HAP-1 (cell line): ENCODE data around the gene AVPR2.

Source experiments
- DNase-seq, 2 experiments: peaks; one replicate each; pipeline ENCODE4 v3.0.0-alpha.2; 2016 to 2020; ENCODE audit warnings: low spot score in 2 of 2
- H3K27me3 ChIP-seq: fragments of 250-450 bp; sonication (Bioruptor Pico); 2 replicates; pipeline ENCODE4 v1.5.1; 2020; ENCODE audit warnings: low read depth, mild to moderate bottlenecking, moderate library complexity
- H3K36me3 ChIP-seq: fragments of 250-450 bp; sonication (Bioruptor Pico); replicated peaks from 2 replicates; pipeline ENCODE4 v1.5.1; 2020; ENCODE audit warnings: mild to moderate bottlenecking
- H3K4me1 ChIP-seq: fragments of 250-450 bp; sonication (Bioruptor Pico); 2 replicates; pipeline ENCODE4 v1.5.1; 2020; ENCODE audit warnings: mild to moderate bottlenecking
- H3K4me3 ChIP-seq: fragments of 250-450 bp; sonication (Bioruptor Pico); 2 replicates; pipeline ENCODE4 v1.5.1; 2020; ENCODE audit warnings: mild to moderate bottlenecking, moderate library complexity
- H3K9me3 ChIP-seq: fragments of 250-450 bp; sonication (Bioruptor Pico); 2 replicates; pipeline ENCODE4 v1.5.1; 2020; ENCODE audit warnings: mild to moderate bottlenecking, moderate library complexity
- in situ Hi-C: fragments of 300-500 bp; cut with MboI; formaldehyde crosslinking; loops from 3 replicates; pipeline ENCODE4 v1.14.3; 2020; ENCODE audit warnings: low sequenced_read_pairs, inconsistent platforms, mixed read lengths

AVPR2 gene

DNA sequence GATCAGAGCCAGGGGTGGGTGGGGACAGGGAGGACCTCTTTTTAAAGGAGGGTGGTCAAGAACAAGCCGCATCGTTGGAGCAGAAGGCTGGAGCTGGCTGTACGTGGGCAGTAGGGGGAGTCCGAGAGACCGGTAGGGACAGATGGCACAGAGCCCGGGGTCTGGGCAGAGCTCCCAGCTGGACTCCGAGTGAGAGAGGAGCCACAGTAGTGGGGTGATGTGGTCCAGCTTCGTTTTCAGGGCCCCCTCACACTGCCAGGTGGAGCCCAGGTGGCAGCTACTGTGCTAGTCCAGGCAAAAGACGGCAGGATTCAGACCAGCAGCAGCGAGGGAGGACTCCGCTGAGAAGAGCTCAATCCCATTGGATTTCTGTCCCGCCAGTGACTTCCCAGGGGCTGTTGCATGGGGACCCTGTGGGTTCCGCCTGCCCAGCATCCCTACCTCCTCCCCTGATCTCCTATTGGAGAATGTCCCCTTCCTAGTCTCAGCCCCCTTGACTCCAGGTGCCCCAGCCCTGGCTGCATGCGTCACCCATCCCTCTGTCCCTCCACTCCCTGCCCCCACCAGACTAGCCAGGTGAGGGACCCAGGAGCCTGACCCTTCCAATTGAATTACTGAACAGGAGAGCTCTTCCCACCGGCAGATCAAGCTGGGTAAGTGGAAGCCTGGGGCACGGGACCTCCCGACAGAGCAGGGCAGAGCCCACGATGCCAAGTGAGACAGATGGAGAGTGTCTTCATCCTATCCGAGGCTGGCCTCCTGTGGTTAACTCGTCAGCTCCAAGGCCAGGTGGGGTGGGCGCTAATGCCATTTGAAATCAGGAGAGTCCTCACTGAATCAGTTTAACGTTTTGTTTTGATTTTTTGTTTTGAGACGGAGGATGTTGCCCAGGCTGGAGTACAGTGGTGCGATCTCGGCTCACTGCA, 18.7 kb downstream of the AVPR2 start:
- H3K9me3 ChIP-seq, result no peaks in the 10 kb centered on the region
- no peaks in the 10 kb centered on the region; the same call in 1 of the 2 replicates for H3K36me3 ChIP-seq
- H3K4me1 ChIP-seq, result peaks cover 40% of the 10 kb centered on the region
- DNase-seq, result peak; percentile 55 to 81
- in situ Hi-C loops, result no loop called here
- H3K27me3 ChIP-seq, result no peaks in the 10 kb centered on the region
- no peak overlapping the region for H3K4me3 ChIP-seq

DNA sequence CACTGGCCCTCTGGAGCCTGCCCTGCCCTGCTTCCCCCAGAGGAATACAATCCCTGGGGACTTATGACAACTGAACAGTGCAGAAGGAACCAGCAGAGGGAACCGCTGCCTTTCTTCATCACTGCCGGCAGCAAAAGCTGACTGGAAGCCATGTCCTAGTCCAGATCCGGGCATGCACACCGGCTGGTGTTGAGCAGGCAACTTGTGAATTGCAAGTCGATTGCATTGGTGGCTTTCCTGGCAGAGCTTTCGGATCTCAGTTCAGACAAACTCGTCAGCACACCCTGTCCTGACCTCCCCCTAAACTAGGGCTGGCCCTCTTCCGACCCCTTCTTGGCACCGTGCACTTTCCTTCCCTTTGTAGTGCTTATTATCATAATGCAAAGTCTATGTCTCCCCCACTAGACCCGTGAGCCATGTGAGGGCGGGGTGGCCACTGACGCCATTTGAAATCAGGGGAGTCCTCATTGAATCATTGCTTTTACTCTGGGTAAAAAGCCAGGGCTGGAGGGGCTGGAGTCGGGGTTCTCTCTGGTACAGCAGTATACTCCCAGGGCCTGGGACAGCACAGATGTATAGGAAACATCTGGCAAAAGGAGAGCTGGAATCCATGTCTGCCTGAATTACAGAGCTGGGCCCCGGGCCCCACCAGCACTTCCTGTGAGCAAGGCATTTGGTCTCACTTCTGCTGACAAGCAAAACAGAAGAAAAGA, 19.8 kb downstream of the AVPR2 start:
- H3K27me3 ChIP-seq, result no peaks in the 10 kb centered on the region
- H3K36me3 ChIP-seq, result peaks cover 1% of the 10 kb centered on the region
- in situ Hi-C loops, result no loop called here
- DNase-seq, result peak; percentile 66 to 81
- H3K9me3 ChIP-seq, result no peaks in the 10 kb centered on the region
- peak overlapping the region; percentile 14 for H3K4me3 ChIP-seq
- H3K4me1 ChIP-seq, result peaks cover 40% of the 10 kb centered on the region

DNA sequence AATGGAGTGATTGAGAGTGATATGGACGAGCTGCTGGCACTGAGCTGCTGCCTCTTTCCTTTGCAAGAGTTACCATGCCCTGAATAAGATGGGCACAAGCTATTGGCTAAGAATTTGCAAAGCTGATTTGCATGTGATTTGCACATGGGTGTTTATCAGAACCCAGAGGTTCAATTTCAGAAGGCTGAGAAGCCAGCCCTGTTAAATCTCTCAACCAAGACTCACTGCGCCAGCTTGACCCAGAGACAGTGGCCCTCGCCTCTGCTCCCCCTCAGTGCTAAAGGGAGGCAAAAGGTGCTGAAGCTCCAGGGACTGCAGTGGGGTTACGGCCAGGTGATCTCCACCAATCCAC, 20.9 kb downstream of the AVPR2 start:
- Histone ChIP-seq H3K4me1 (peaks cover 40% of the 10 kb centered on the region), H3K27me3 (no peaks in the 10 kb centered on the region), H3K4me3 (peak overlapping the region; percentile 36), H3K36me3 (peaks cover 10% of the 10 kb centered on the region), H3K9me3 (no peaks in the 10 kb centered on the region)
- DNase-seq, result no peak
- in situ Hi-C loops, result no loop called here

DNA sequence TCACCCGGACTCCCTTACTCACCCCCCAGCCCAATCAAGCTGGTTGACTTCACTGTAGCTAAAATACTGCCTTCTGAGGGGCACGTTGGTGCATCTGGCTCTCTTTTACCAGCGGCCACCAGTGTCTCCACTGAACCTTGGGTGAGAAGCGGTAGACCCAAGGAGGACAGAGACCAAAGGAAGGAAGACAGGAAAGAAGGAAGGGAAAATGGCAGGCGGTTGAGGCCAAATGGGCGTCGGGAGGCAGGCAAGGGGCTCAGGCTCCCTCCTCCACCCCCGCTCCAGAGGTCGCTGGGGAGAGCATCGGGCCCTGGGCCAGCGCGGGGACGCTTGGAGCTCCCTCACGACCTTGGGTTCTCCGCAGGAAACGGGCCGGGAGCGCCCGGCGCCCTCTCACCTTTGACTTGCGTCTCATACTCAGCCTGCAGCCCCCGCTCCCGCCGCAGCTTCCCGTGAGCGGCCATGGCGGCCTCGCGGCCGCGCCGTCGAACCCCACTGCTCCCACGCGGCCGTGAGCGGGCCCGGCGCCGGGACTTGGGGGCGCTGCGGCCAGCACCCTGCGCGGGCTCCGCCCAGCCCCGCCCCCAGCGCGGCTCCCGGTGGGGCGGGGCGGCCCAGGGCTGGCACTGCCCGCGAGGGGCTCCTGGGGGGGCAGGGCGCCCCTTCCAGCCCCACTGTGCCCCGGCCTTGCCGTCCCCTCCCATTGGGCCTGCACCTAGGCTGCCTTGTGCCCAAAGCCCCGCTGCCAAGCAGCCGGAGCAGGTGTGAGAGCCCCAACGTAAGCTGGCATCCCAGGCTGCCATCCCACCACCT, 21.5 kb downstream of the AVPR2 start, which contains the start of gene ARHGAP4:
Gene ARHGAP4 (minus strand): TSS at position 526 of the 813 bp plus-strand sequence. CDS start 62 bp downstream, at position 464.
- Histone ChIP-seq H3K4me1 (peaks cover 40% of the 10 kb centered on the region), H3K9me3 (no peaks in the 10 kb centered on the region), H3K27me3 (no peaks in the 10 kb centered on the region), H3K36me3 (peaks cover 15% of the 10 kb centered on the region), H3K4me3 (peak within 1 kb of the TSS; percentile 50)
- peak in 1 of 2 experiments; percentile 55 for DNase-seq
- in situ Hi-C loops, result no loop called here

DNA sequence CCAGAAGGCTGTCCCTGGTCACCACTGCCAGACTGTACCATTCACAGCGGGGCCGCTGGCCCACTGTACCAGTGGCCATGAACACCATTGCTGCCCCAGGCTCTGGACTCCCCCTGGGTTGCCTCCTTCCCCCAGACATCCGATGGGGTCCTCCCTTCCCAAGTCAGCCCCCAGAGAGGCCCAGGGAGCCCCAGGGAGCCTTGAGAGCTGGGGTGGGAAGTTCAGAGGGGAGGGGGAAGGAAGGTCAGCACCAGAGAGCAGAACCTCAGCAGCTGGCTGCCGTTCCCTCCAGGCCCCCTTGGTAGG, 22.0 kb downstream of the AVPR2 start:
- Histone ChIP-seq H3K27me3 (no peaks in the 10 kb centered on the region), H3K4me3 (peak overlapping the region; percentile 50), H3K9me3 (no peaks in the 10 kb centered on the region), H3K4me1 (peaks cover 40% of the 10 kb centered on the region), H3K36me3 (peaks cover 21% of the 10 kb centered on the region)
- in situ Hi-C loops, result no loop called here
- DNase-seq, result peak in 1 of 2 experiments; percentile 46

DNA sequence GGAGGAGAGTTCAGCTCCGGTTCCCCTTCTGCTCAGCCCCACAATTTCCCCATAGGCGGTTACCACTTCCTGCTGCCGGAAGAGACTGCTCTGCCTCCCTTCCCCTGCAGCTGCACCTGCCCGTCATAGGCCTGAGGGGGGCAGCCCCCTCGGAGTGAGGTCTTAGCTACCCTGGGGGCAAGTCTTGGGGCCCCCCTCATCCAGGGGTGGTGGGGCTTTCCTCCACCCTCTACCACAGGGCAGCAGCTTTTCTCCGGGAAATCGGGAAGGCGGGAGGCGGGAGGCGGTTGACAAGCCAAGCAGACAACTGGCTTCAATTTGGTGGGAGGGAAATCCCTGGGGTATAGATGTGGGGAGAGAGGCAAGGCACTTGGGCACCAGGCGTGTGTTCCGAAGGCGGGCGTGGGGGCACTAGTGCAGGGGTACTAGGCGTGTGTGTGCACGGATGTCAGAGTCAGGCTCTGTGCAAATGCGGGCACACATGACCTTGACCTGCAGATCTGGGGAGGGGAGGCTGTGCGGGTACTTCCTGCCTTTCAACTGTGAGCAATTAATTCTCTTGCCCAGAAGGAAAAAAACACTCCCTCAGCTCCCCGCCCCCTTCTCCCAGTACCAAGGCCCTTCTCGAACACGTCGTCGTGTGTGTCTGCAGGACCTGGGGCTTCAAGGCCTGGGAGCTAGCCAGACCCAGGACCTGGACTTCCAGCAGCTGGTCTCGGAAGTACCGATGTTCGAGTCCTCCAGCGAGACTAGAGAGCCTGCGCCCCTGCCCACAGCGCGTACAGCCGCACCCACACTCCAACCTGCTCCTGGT, 22.6 kb downstream of the AVPR2 start:
- no peaks in the 10 kb centered on the region for H3K27me3 ChIP-seq
- in situ Hi-C loops, result no loop called here
- peaks cover 27% of the 10 kb centered on the region for H3K36me3 ChIP-seq
- H3K4me1 ChIP-seq, result peaks cover 40% of the 10 kb centered on the region
- DNase-seq, result peak; percentile 73 to 78
- H3K4me3 ChIP-seq, result peak overlapping the region; percentile 50
- H3K9me3 ChIP-seq, result no peaks in the 10 kb centered on the region

DNA sequence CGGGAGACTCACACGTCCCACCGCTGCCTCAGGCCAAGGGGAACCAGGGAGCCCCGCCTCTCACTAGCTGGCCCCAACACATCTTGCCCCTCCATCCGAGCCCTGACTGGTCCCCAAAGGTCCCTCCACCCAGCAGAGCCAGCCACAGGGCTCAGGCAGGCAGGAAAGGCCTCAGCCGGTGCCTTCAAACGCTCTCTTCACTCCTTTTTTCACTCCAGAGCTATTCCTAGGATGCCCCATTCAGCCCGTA, 23.1 kb downstream of the AVPR2 start:
- no peaks in the 10 kb centered on the region for H3K9me3 ChIP-seq
- in situ Hi-C loops, result no loop called here
- peak in 1 of 2 experiments; percentile 20 for DNase-seq
- peak overlapping the region; percentile 50 for H3K4me3 ChIP-seq
- no peaks in the 10 kb centered on the region for H3K27me3 ChIP-seq
- H3K36me3 ChIP-seq, result peaks cover 32% of the 10 kb centered on the region
- peaks cover 40% of the 10 kb centered on the region for H3K4me1 ChIP-seq

DNA sequence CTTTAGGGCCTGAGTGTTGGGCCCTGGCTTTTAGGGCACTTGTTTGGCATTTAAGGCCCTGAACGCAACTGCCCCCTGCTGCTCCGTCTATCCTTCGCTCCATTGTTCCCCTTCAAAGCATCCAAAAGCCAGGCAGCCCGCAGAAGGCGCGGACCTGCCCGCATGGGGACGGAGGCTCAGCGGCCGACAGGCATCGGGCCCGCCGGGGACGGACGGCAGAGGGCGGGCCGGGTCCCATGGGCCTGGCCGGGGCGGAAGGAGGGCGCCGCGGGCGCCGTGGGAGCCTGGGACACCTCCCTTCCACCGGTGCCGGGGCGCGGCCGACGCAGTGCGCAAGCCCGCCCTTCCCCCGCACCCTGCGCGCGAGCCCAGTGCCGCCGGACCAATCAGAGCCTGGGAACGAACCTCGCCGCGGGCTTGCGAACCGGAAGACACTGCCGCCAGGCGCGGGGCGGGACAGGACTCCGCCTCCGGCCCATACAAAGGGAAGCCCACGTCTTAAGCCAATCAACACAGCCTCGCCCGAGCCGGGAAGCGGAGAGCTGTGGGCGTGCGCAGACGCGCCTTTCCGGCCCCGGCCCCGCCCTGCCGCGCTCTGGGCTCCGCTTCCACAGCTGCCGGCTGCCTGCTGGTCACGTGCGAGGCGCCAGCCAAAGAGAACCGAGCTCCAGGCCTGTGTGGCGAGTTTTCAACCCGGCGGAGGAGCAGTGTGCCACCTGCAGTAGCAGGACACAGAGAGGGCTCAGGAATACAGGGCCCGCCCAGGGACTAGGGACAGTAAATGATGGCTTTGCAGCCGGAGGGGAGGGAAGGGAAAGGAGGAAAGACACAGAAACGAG, 23.7 kb downstream of the AVPR2 start:
- no peaks in the 10 kb centered on the region for H3K27me3 ChIP-seq
- H3K4me1 ChIP-seq, result peaks cover 37% of the 10 kb centered on the region
- in situ Hi-C loops, result no loop called here
- H3K36me3 ChIP-seq, result peaks cover 37% of the 10 kb centered on the region
- DNase-seq, result peak; percentile 97 to 98
- H3K4me3 ChIP-seq, result peak overlapping the region; percentile 50
- no peaks in the 10 kb centered on the region for H3K9me3 ChIP-seq

DNA sequence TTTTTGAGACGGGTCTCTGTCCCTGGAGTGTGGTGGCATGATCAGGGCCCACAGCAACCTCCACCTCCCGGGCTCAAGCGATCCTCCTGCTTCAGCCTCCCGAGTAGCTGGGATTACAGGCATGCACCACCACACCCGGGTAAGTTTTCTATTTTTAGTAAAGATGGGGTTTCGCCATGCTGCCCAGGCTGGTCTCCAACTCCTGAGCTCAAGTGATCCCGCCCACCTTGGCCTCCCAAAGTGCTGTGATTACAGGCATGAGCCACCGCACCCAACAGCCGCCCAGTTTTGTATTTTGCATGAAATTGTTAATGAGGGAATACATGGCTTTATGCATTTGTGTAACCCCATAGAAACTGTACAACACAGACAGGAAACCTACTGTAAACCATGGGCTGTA, 24.4 kb downstream of the AVPR2 start:
- H3K4me3 ChIP-seq, result no peak overlapping the region
- no peak for DNase-seq
- H3K36me3 ChIP-seq, result peaks cover 37% of the 10 kb centered on the region
- H3K4me1 ChIP-seq, result peaks cover 36% of the 10 kb centered on the region
- H3K27me3 ChIP-seq, result no peaks in the 10 kb centered on the region
- in situ Hi-C loops, result no loop called here
- no peaks in the 10 kb centered on the region for H3K9me3 ChIP-seq

DNA sequence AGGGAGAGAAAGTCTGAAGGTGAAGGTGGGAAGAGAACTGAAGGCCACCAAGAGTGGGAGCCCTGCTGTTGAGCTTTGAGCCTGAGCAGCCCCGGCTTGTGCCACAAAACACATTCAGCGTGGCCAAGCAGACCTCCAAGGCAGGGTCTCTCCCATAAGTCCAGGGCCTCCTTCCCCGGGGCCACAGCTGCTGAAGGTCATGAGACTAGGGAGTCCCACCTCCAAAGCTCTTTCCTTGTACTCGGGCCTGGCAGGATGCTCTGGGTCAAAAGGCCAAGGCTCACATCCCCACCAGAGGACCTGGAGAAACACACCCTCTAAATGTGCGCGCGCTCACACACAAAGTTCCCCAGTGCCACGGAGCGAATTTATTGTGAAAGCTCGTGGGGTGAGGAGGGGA, 25.1 kb downstream of the AVPR2 start:
- in situ Hi-C loops, result no loop called here
- Histone ChIP-seq H3K9me3 (no peaks in the 10 kb centered on the region), H3K4me1 (peaks cover 29% of the 10 kb centered on the region), H3K4me3 (no peak overlapping the region), H3K27me3 (no peaks in the 10 kb centered on the region), H3K36me3 (peaks cover 37% of the 10 kb centered on the region)
- no peak for DNase-seq

DNA sequence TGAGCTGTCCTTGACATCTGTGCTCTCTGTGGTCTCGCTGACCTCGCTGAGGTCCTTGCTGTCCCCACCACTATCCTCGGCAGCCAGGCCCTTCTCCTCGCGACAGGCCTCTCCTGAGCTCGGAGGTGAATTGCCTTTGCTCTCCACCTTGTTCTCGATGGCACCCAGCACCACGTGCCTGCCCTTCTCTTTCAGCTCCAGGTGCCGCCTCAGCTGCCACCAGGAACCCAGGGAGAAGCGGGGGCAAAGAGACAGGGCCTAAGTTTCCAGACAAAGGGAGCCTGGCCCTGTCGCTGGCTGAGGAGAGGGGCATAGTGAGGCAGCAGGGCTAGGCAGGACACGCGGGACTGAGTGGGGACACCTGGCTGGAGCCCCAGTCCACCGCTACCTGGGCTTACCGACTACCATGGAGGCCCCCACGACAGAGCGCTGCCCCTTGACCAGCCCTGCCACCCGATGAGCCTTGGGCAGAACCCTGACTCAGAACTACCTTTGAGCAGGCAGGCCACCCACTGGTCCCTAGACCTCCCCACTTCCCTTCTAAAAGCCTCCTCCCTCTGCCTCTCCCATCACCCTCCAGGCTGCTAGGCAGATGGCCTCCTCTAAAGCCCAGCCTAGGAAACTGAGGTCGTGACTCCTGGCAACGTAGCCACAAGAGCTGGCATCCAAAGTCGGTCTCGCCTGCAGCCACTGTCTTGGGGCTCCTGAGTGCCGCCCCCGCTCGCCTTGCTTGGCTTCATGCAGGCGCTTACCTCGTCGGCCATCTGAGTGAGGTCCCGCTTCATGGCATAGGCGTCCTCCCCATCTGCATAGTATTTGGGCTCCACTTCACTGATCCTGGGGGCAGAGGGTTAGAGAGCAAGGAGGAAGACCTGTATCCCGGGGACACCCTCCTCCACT, 25.8 kb downstream of the AVPR2 start:
- H3K4me3 ChIP-seq, result no peak overlapping the region
- peaks cover 37% of the 10 kb centered on the region for H3K36me3 ChIP-seq
- H3K4me1 ChIP-seq, result peaks cover 23% of the 10 kb centered on the region
- no peak for DNase-seq
- no peaks in the 10 kb centered on the region for H3K27me3 ChIP-seq
- H3K9me3 ChIP-seq, result no peaks in the 10 kb centered on the region
- in situ Hi-C loops, result no loop called here

DNA sequence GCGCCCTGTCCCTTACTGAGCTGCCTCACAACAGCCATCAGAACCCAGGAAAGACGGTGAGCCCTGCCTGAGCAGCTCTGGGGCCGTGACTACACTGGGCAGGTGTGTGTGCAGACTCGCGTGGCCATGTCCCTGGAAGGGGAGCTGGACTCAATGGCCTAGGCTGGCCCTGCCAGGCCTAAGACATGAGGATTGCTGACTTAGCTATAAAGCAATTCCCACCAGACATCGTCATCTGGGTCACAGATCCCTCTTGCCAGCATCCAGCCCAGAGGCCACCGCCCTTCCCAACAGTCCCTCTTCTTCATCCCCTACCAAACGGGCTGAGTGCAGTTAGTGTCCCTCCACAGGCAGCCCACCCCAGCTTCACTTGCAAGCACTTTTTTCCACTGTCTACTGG, 26.7 kb downstream of the AVPR2 start:
- in situ Hi-C loops, result no loop called here

More for the DNA sequence above, 26.7 kb downstream of the AVPR2 start:
- no peak overlapping the region for H3K4me3 ChIP-seq
- no peak for DNase-seq
- peaks cover 18% of the 10 kb centered on the region for H3K4me1 ChIP-seq
- no peaks in the 10 kb centered on the region for H3K27me3 ChIP-seq
- H3K36me3 ChIP-seq, result peaks cover 37% of the 10 kb centered on the region
- H3K9me3 ChIP-seq, result no peaks in the 10 kb centered on the region
